Liver (tissue), 9 donors: Measurements from ENCODE around the gene HOXA7. TPM values are rescaled to one million over a fixed set of nuclear protein-coding genes. Genes with fewer than 3 reads are reported as not detected.

Experiments
- DNase-seq: peaks from one replicate; pipeline ENCODE4 v3.0.0-alpha.2; 2017; ENCODE audit warnings: low spot score
- H3K27ac ChIP-seq, 2 donors: one replicate each; pipeline ENCODE4 v1.7.0; 2013; ENCODE audit warnings: inconsistent platforms in 2 of 2, low read length in 2 of 2, control low read depth in 1 of 2, low read depth in 1 of 2, mild to moderate bottlenecking in 1 of 2
- H3K27me3 ChIP-seq, 4 donors: one replicate each; pipeline versions ENCODE4 v1.6.1 to v1.7.0; 2013; ENCODE audit warnings: low read length in 3 of 4, inconsistent platforms in 1 of 4, mild to moderate bottlenecking in 1 of 4, moderate library complexity in 1 of 4; ENCODE audit not compliant: control insufficient read depth in 4 of 4, insufficient read depth in 4 of 4
- H3K36me3 ChIP-seq, 4 donors: one replicate each; pipeline versions ENCODE4 v1.6.1 to v1.7.0; 2013; ENCODE audit warnings: low read length in 3 of 4, mild to moderate bottlenecking in 3 of 4, low read depth in 1 of 4, moderate library complexity in 1 of 4; ENCODE audit not compliant: control insufficient read depth in 4 of 4, insufficient read depth in 3 of 4
- H3K4me1 ChIP-seq, 4 donors: one replicate each; pipeline versions ENCODE4 v1.6.1 to v1.7.0; 2013; ENCODE audit warnings: low read length in 3 of 4, mild to moderate bottlenecking in 3 of 4, moderate library complexity in 1 of 4; ENCODE audit not compliant: control insufficient read depth in 4 of 4, insufficient read depth in 4 of 4
- H3K4me3 ChIP-seq, 3 donors: one replicate each; pipeline versions ENCODE4 v1.6.1 to v1.7.0; 2013; ENCODE audit warnings: low read length in 3 of 3, control low read depth in 1 of 3, low read depth in 1 of 3, mild to moderate bottlenecking in 1 of 3
- H3K9ac ChIP-seq, 2 donors: one replicate each; pipeline ENCODE4 v1.7.0; 2013; ENCODE audit warnings: low read length in 2 of 2, mild to moderate bottlenecking in 2 of 2, moderate library complexity in 2 of 2, control low read depth in 1 of 2, low read depth in 1 of 2
- H3K9me3 ChIP-seq, 4 donors: one replicate each; pipeline versions ENCODE4 v1.6.1 to v1.7.0; 2013; ENCODE audit warnings: low read length in 3 of 4; ENCODE audit not compliant: control insufficient read depth in 4 of 4
- ATF3 ChIP-seq: IDR thresholded peaks from 2 replicates; pipeline ENCODE4 v1.6.1; 2016; ENCODE audit warnings: antibody characterized with exemption
- CTCF ChIP-seq: fragments of 150-350 bp; IDR thresholded peaks from 2 replicates; pipeline ENCODE4 v1.5.1; 2017; ENCODE audit warnings: improper control_type of control experiment, low read depth, low read length; ENCODE audit not compliant: missing input control
- EGR1 ChIP-seq, 2 donors: IDR thresholded peaks; 2 replicates each; pipeline ENCODE4 v1.6.1; 2016 to 2018; ENCODE audit warnings: antibody characterized with exemption in 2 of 2, low read depth in 2 of 2
- FOXA2 ChIP-seq: IDR thresholded peaks from 2 replicates; pipeline ENCODE4 v1.6.1; 2016; ENCODE audit warnings: antibody characterized with exemption
- HNF4A ChIP-seq, 2 donors: conservative IDR thresholded peaks; 2 replicates each; pipeline ENCODE4 v1.6.1; 2016; ENCODE audit warnings: antibody characterized with exemption in 2 of 2, mild to moderate bottlenecking in 2 of 2
- HNF4G ChIP-seq: IDR thresholded peaks from 2 replicates; pipeline ENCODE4 v1.6.1; 2016; ENCODE audit warnings: antibody characterized with exemption
- JUND ChIP-seq, 2 donors: IDR thresholded peaks; 2 replicates each; pipeline ENCODE4 v1.6.1; 2016; ENCODE audit warnings: antibody characterized with exemption in 2 of 2
- MAX ChIP-seq: IDR thresholded peaks from 2 replicates; pipeline ENCODE4 v1.6.1; 2016; ENCODE audit warnings: antibody characterized with exemption
- NR2F2 ChIP-seq: IDR thresholded peaks from 2 replicates; pipeline ENCODE4 v1.6.1; 2016; ENCODE audit warnings: antibody characterized with exemption
- RAD21 ChIP-seq, 2 donors: IDR thresholded peaks; 2 replicates each; pipeline ENCODE4 v1.6.1; 2016; ENCODE audit warnings: antibody characterized with exemption in 2 of 2, mild to moderate bottlenecking in 2 of 2
- REST ChIP-seq: IDR thresholded peaks from 2 replicates; pipeline ENCODE4 v1.6.1; 2016; ENCODE audit warnings: antibody characterized with exemption, mild to moderate bottlenecking
- RXRA ChIP-seq, 2 donors: IDR thresholded peaks; 2 replicates each; pipeline ENCODE4 v1.6.1; 2017 to 2018; ENCODE audit warnings: antibody characterized with exemption in 2 of 2, mild to moderate bottlenecking in 1 of 2
- SP1 ChIP-seq: IDR thresholded peaks from 2 replicates; pipeline ENCODE4 v1.6.1; 2018; ENCODE audit warnings: antibody characterized with exemption, mild to moderate bottlenecking
- ZBTB33 ChIP-seq: IDR thresholded peaks from 2 replicates; pipeline ENCODE4 v1.6.1; 2016; ENCODE audit warnings: antibody characterized with exemption
- WGBS: extraction: QIAGEN DNeasy Blood & Tissue Kit; methylation state at CpG from one replicate; pipeline ENCODE4 v1.1.7; 2013; 5-methylcytosine and 5-hydroxymethylcytosine counted together
- polyA plus RNA-seq, 2 donors: library from polyadenylated mRNA; stranded (reverse) in 1 of 2; unstranded in 1 of 2; fragments of 200-250 nt in 1 of 2; fragments of >200 nt in 1 of 2; fragmentation: Nextera tagmentation in 1 of 2; extraction: Ambion mirVana in 1 of 2; gene quantifications; one replicate each; pipeline versions ENCODE4 v1.2.1 to v1.2.3, GENCODE V29; 2013 to 2015
- total RNA-seq, 2 donors: library from RNA; depleted of rRNA; stranded (reverse); fragments of >200 nt; gene quantifications; one replicate each; pipeline ENCODE4 v1.2.3, GENCODE V29; 2014
- donor health status: healthy.
- donor health status: healthy.
- donor health status: healthy.
- donor health status: healthy.
- donor health status: healthy.

Gene HOXA7
- total and polyA plus RNA-seq, 4 donors: under 0.01 to 0.05 TPM; not detected in 2

GRCh38 chr7:27113991-27114769 lies 42.3 kb downstream of the HOXA7 start:
- Histone ChIP-seq H3K36me3 (no peaks in the 10 kb centered on the region), H3K4me3 (peak overlapping the region in 2 of 3 donors; percentile 6 to 43), H3K4me1 (peaks cover 0 to 3% (median 2%) of the 10 kb centered on the region in 4 donors), H3K27ac (peak overlapping the region; percentile 46 to 56), H3K9me3 (no peaks in the 10 kb centered on the region), H3K9ac (peak overlapping the region; percentile 39 to 43), H3K27me3 (peaks cover 0 to 25% (median 5%) of the 10 kb centered on the region in 4 donors)
- no peak for TF ChIP-seq EGR1 (IDR thresholded peaks at IDR 0.05; ENCODE audit: low read depth in 2 of 2)
- TF ChIP-seq SP1: no peak
- TF ChIP-seq RXRA (IDR thresholded peaks at IDR 0.05): no peak
- TF ChIP-seq MAX: no peak
- TF ChIP-seq ZBTB33: no peak
- no peak for TF ChIP-seq HNF4A (conservative IDR thresholded peaks at IDR 0.05)
- TF ChIP-seq REST: no peak
- TF ChIP-seq RAD21 (IDR thresholded peaks at IDR 0.05): no peak
- TF ChIP-seq HNF4G: no peak
- TF ChIP-seq NR2F2: no peak
- no peak for TF ChIP-seq FOXA2
- no peak for TF ChIP-seq JUND (IDR thresholded peaks at IDR 0.05)
- TF ChIP-seq ATF3: no peak
- 22% methylated on average over 26 of the region's 26 CpGs for WGBS
- DNase-seq: no peak

- peak; percentile 44 for TF ChIP-seq NR2F2
- no peak for TF ChIP-seq CTCF
- TF ChIP-seq RXRA (IDR thresholded peaks at IDR 0.05): peak; percentile 43 to 57
- H3K9ac ChIP-seq: no peak overlapping the region
- H3K27ac ChIP-seq: peak overlapping the region; percentile 59 to 71
- H3K9me3 ChIP-seq: no peaks in the 10 kb centered on the region
- WGBS: 20% methylated on average over 57 of the region's 57 CpGs
- peaks cover 0 to 3% (median 2%) of the 10 kb centered on the region in 4 donors for H3K4me1 ChIP-seq
- no peaks in the 10 kb centered on the region for H3K36me3 ChIP-seq
- no peak for DNase-seq
- peaks cover 0 to 25% (median 5%) of the 10 kb centered on the region in 4 donors for H3K27me3 ChIP-seq
- H3K4me3 ChIP-seq: peak overlapping the region in 1 of 3 donors; percentile 43
Observed at GRCh38 chr7:27112955-27113949, 43.2 kb downstream of the HOXA7 start.
